Measurements from ENCODE around the gene ACOXL.
"Not testable (repeated sequence)": the region's sequence is repeated elsewhere in the genome, so short reads cannot be mapped to it uniquely, and the experiment has no call there.

Gene ACOXL

DNA sequence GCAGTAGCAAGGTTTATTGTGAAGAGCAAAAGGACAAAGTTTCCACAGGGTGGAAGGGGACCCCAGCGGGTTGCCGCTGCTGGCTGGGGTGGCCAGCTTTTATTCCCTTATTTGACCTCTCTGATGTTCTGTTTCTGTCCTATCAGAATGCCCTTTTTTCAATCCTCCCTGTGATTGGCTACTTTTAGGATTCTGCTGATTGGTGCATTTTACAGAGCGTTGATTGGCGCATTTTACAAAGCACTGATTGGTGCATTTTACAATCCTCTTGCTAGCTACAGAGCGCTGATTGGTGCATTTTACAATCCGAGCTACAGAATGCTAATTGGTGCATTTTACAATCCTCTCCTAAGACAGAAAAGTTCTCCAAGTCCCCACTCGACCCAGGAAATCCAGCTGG, 123.5 kb downstream of the ACOXL start:
- DNase-seq (ENCODE audit: low spot score) = not testable (repeated sequence)

DNA sequence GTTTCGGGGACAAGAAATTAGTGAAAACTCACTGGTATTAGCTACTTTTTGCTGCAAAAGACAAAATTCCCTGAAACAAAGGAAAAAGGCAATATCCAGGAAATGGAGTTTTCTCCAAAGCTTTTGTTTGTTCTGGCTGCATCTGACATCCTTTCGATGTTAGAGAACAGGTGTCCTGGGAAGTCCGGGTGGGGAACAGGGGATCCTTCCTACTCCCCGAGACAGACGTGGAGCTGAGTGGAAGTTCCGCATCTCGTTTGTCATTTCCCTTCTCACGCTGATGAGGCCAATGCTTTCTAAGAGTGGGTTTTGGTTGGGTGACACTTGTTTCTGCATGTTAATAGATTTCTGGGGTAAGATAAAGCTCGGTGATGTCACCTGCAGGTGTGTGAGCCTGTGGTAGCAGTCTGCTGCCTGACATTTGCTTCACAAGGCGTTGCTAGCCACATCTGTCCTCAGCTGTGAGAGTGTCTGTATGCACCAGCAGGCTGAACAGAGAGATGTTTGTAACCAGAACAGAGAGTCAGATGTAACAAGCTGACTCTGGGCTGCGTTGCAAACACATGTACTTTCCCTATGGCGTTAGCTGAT, 125.9 kb downstream of the ACOXL start:
- DNase-seq (ENCODE audit: low spot score) = no peak

DNA sequence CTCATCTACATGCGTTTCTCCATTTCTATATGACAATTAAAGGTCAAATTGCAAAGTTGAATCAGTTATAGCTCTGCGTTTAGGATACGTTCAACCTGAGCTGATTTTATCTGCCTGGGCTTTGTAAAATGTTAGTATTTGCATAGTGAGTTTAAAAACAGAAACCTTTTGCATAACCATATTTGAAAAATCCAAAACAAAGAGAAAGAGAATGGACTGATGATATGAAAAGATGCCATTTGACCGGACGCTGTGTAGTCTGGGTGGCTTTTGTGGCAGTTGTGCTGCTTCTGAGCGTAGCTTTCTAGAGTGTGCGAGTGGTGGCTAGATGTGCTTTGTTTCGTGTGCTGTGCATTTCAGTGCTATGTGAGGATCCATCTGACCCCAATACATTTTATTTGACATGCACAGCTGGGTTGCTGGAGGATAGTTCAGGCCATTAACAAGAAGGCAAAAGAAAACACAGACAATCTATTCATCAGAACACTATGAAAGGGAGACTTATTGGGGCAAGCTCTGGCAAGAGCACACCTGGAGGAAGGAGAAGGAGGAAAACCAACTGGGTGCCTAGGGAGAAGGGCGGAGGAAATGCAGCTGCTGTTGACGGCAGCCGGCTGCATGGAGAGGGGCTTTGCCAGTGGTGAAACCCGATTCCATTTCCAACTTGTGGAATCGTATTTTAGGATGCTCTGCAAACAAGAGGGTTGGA, 126.8 kb downstream of the ACOXL start:
- no peak for DNase-seq (ENCODE audit: low spot score)

DNA sequence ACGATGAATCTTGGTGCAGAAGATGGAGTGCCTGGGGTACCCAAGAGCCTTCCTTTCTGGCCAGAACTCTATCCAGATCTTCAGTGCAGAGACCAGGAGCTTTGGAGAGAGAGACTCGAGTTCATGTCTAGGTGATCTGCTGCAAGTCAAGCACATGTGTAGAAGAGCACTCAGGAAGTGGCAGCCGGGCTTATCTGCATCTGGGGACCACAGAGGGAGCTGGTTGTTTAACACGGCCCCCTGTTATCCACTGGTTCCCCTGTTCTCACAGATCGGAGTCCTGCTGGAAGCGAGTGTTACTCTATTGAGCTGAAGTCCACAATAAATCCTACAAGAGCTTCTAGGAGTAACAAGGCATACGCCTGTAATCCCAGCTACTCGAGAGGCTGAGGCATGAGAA, 128.3 kb downstream of the ACOXL start:
- DNase-seq (ENCODE audit: low spot score) = no peak

DNA sequence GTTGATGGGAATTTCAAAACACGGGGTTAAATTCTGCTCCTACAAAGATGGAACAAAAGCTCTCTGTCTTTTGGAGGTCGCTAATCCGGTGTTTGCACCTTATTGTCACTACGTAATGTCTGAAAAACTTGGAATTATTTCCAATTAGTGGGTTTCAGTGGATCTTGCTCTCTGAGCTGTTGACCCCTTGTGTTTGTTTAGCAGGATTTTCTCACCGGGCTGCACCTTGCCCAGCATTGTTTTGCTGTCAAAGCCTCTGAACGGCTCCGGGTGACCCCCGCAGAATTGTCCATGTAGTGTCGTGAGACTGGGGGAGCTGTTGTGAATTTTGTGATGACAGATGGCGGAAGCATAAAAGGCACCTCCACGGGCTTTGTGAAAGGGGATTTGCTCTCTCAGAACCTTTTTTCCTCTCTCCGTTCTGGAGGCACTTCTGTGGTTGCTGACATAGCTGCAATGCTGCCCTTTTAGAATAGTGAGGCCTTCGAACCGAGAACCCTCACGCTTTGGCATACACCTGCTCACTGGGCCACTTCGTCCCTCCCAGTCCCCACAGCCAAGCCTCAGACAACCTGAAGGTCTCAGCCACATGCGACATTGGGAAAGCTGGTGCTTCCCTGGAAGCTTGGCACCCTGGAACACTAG, 129.4 kb downstream of the ACOXL start:
- no peak for DNase-seq (ENCODE audit: low spot score)

DNA sequence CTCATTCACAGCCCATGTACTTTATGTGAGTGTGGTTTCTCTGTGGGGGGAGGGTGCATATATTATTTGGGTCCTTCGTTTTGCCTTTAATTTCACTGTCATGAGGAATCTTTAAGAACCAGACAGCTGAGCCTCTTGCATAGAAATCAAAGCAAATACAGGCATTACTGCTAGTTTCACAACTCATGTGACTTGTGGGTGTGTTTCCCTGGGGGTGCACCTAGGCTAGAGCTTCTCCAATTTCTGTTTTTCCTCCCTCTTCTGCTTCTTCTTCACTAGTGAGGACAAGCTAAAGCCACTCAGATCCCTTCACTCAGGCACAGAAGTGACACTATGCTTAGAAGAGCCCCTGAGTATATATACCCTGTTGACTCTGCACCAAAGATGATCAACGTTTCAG, 131.4 kb downstream of the ACOXL start:
- DNase-seq (ENCODE audit: low spot score) = no peak

DNA sequence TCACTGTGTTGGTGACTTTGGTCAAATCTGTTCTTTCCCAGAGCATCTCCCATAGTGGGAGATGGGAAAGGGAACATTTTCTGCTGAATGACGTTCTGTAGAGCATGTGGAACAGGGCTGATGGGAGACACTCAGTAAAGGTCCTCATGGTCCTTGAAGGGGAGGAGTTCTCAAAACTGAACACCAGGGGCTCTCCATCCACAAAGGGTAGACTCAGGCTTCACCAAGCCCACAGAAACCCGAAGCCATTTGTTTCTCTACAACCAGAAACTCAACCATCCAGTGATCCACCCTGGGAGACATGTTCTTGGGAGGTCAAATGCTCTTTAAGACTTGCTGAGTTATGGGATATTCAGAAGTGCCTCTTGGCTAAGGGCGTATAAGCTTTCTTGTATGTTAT, 131.8 kb downstream of the ACOXL start:
- DNase-seq (ENCODE audit: low spot score) = no peak

DNA sequence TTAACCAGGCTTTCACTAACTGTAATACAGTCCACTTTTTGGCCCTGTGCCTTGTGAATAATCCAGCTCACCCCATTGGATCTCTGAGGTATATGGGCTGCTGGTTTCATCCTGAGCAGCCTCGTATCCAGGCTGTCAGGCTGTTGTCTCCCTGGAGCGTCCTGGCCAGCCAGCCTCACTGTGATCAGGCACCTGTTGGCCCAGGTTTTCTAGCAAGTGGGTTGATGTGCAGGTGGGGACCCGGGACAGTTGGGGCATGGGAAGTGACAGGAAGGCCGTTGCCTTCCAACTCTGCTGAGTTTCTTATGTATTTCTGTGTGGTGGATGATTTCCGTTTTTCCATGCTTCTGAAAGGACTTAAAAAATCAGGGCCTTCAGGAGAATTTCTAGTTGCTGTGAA, 132.4 kb downstream of the ACOXL start:
- no peak for DNase-seq (ENCODE audit: low spot score)

DNA sequence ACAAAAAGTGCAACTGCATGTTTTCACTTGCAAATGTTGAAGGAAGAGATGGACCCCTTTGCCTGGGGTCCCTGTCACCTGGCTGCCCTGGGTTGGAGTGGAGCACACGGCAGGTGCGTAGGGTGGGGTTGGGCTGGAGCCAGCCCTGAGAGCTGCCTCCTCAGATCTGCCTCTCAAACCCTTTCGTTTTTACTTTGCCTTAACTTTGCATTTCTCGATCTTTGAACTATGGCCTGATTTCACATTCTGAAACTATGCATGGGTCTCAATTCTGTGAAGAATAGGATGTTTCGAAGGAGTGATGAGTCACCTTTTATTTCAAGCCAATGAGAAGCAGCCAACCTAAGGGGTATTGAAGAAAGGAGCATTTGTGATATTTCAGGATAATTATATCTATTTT, 132.8 kb downstream of the ACOXL start:
- no peak for DNase-seq (ENCODE audit: low spot score)

DNA sequence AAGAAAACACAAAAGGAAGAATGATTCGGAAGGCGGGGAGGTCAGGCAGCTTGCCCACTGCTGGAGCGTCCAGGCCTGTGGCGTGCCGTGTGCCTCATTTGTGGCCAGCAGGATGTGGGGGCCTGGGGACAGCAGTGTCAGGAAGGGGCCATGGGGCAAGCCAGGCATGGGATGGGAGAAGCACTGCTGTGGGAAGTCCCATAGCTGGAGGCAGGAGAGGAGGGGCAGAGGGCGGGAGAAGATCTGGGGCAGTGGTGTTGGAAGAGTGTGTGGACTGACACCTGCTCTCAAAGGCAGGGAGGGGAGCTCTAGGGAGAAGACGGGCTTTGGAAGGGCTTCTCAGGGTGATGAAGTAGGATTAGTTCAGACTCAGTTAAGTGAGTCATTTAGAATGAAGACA, 133.7 kb downstream of the ACOXL start:
- DNase-seq (ENCODE audit: low spot score) = no peak

DNA sequence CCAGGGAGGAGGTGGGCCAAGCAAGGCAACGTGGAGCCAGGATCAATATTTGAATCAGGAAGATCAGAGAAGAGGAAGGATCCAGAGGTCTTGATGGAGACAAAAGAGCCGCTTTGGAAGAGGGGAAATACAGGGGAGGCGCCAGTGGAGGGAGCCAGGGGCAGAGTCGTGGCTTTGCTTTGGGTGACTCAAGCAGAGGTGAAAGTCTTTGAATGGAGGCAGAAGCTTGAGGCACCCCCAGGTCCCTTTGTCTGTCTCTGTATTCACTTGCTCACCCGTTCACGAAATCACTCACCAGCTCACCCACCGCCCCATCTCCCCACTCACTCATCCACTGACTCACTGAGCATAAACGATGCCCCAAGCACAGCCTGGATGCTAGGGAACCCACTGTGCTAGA, 134.1 kb downstream of the ACOXL start:
- DNase-seq (ENCODE audit: low spot score) = no peak

DNA sequence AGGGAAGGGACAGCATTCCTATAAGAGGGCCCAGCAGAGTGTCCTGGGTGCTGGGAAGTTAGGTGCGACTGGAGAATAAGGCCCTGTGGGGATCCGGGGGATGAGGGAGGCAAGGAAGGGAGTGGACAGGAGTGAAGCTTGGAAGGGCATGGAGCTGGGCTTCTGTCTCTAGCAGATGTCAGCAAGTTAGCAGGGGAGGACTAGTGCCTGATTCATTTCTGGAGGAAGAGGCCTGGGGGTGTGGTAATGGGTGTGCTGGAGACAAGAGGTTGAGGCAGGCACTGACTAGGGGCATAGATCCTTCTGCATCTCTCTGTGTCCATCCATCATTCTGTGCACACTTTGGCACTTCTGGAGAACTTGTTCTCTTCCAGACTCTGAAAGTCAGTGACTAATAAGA, 134.7 kb downstream of the ACOXL start:
- DNase-seq (ENCODE audit: low spot score) = no peak

DNA sequence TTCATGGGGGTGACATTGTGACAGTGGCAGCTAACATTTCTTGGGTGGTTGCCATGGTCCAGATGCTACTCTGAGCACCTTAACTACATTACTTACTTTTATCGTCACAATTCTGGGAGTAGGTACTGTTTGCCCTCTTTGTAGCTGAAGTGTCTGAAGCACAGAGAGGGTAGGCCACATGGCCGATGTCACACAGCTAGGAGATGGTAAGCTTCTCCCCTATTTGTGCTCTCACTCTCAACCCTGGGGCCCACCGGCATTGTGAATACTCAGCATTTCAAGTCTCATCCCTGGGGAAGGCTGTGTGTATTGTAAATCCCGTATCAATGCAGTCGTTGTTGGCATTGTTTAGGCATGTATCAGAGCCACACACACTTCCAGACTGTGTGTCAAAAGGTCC, 136.6 kb downstream of the ACOXL start:
- DNase-seq (ENCODE audit: low spot score) = no peak

DNA sequence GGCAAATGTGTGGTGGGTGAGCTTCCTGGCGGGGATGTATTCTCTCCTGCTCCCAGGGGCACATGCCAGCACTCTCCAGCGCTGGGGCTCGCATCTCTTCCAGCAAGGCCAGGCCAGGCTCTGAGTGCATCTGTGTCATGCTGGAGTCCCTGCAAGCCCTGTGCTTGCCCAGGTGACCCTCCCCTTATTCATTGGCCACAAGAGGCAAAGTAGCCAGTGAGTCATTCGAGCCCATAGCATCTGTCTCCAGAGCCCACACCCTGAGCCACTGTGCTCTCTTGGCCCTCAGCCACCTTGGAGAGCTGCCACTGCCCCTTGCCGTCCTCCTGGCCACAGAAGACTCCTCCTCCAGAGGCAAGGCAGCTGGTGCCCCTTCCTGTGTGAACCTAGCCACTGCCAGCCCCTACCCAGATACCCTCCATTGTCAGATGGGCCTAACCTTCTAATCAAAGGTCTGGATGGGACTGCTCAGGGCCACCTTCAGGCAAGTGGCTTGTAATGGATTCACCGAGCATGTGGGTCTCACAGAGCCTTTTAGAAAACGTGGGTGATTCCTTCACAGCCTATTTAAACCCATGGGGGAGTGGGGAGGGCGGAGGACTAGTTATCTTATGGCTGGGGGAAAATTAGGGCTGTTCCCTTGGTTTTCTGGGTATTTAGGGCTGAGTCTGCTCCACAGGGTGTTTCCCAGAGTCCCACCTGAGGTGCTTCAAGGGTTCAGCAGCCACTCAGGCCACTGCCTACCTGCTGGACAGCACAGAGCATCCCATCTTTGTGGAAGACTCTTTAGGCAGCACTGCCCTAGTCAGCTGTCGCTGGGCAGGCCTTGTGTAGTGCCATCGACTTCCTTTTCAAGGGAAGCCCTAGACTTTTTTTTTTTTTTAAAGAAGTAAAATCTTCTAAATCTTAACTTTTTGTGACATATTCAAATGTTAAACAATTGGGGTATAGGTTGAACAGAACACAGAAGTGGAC, 137.4 kb downstream of the ACOXL start:
- no peak for DNase-seq (ENCODE audit: low spot score)

DNA sequence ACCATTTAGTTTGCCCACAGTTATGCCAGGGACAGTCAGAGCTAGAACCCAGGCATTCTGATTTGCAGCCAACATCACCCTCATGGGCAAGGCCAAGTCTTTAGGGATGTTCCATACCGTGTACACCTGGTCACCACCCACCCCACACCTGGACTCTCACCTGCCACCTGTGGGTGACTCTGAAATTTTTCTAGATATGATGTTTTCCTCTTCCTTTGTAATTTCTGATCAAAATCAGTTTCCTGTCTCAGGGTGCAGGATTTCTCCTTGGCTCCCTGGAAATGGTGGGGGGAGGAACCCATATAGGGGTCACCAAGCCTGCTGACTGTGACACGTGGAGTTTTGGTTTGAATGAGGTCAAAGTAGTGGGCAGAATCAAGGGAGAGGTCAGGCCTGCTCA, 138.2 kb downstream of the ACOXL start:
- no peak for DNase-seq (ENCODE audit: low spot score)

DNA sequence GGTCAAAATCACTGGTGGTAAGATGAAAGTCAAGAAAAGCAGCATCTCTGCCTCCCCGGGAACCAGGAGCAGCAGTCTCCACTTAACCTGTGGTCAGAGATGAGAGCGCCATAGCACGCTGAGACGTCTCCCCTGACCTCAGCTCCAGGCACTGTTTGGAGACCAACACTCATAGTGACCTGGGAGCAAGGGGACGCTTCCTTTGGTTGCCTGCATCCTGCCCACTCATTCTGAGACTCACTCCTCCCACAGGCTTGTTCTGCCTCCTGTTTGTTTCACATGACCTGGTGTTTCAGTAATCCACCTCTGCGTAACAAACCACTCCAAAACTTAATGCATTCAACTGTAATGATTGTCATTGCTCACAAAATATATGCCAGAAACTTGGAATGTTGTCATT, 139.3 kb downstream of the ACOXL start:
- no peak for DNase-seq (ENCODE audit: low spot score)

DNA sequence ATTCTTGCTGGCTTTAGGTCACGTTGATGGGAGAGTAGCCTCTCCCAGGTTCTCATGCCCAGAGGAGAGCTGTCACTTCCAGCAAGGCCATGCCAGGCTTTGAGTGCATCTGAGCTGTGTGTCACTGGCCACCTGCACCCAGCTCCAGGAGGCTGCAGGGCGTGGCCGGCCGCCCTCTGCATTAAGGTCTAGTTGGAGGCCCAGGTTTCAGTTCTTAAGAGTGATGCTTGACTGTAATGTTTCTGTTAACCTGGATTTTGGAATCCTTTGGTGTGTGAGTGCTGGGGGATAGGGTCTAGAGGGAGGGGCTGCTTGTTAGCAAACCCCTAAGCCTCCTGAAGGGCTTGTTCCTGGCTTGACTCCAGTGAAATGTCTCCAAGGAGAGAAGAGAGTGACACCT, 140.1 kb downstream of the ACOXL start:
- no peak for DNase-seq (ENCODE audit: low spot score)

DNA sequence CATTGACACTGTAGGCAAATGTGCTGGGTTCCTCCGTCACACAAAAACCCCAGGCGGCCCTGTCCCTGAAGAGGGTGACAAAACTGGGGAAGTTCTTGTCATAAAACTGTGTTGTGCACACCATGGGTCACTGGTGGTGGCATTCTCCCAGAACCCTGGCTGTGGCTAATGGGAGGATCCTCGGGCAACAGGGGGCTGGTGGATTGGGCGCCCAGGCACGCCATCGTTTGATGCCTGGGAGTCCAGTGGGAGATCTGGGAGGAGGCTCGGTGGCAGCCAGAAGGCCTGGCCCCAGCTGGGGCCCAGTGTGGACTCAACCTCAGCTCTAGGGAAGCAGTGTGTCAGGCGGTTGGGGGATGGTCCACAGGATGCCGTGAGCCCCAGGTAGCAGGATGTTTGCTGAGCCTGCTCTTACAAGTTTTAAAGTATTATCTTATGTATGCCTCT, 140.7 kb downstream of the ACOXL start:
- DNase-seq (ENCODE audit: low spot score) = no peak

DNA sequence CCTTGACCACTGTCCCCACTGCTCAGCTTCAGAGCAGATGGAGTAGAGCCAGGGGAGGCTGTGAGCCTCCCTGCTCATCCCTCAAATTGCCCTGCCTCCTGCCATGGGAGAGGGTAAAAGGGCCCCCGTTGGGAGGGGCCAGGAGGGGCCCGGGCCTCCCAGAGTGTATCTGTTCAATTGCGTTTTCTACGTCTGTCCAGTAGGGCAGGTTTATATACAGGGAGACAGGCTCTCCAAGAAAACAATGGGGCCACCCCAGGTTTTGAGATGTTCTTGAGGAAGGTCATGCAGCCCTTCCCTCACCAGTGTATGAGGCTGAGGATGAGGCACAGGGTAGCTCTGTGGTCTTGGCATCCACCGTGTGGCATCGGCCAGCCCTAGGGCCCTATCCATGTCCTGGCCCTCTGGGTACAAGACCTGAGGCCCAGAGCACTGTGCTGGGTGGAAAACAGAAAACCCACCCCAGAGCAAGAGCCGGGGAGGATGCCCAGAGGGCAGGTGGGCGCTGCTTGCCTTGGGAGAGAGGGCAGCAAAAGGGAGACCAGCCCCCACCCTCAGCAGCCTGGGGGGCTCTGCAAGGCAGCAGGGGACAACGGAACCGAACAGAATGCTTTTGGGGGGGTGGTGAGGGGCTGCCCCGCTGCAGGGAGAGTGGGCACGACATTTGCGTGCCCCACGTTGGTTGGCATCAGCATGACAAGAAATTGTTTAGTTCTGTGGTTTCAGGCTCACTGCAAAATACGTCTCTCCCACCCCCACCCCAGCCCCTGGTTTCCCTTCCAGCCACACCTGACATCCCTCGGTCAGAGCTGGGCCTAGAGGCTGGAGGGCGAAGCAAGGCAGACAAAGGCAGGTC, 141.5 kb downstream of the ACOXL start:
- DNase-seq (ENCODE audit: low spot score) = no peak

DNA sequence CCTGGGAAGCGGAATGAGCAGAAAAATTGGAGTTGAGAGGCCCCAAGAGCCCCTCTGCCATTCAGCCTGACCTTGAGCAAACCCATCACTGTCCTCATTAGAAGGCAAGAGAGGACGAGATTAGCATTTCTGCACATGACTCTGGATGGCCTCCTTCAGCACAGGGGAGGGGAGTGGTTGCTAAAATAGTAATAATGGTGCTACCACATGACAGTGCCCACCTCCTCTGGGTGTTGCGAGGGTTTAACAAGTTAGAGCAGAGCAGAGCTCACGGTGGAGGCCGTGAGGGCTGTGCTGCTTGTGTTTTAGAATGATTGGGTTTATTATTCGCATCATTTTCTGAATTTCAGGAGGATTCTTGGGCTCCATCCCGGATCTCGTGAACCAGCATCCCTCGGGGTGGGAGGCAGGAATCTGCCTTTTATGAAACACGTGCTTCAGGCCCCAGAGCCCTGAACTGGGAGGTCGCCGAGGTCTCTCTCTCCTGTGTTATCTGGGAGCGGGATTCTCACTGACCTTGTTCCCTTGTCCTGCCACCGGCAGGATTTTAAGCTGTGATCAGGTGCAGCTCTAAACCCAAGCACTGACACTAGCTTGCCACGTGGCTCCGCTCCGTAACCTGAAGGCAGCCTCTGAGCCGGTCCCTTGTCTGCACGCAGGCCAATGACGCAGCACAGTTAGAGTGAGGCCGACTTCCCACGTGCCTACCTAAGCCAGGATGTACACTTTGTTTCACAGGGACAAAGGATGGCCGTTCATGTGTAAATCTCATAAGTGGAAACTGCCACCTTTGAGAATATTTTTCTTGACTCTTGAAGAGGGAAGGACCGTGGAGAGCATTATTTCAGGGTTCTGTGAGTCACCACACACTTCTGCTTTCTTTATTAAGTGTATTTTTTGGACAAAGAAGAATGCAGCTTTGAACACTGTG, 142.3 kb downstream of the ACOXL start:
- no peak for DNase-seq (ENCODE audit: low spot score)

DNA sequence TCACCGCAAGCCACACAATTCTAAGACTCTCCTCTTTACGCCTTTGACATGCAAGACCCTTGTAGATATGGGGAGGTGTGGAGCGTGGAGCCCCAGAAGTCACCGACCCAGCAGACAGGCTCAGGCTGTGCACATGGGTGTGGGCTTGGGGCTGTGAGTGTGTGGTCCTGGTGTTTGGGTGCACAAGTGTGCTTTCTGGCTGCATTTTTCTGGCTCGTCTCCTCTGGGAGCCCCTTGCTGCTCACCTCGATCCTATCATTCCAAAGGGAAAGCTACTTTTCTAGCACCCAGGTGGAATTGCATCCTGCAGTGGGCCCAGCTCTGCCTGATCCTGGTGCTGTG, 143.0 kb downstream of the ACOXL start:
- DNase-seq (ENCODE audit: low spot score) = no peak
